ENCODE data around the gene MROH7.

MROH7 gene

DNA sequence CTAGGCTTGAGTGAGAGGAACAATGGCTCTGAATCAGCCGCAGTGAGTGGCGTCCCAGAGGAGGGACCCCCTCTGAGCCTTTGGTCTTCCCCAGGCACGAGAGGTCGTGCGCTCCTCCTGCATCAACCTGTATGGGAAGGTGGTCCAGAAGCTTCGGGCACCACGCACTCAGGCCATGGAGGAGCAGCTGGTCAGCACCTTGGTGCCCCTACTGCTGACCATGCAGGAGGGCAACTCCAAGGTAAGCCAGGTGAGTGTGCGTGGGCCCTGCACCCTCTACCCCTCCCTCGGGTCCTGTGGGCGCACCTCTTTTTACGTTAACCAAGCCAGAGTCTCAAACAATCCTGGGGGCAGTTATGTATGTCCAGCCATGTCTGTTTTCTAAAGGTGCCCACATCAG is 60.4 kb downstream of the MROH7 start:
- Histone ChIP-seq H3K27ac (ENCODE audit: extremely low read depth, low read depth, low read length) (no peak overlapping the region), H3K4me3 (ENCODE audit: low read depth, low read length) (no peak overlapping the region), H3K4me1 (ENCODE audit: control insufficient read depth, insufficient read depth, low read length) (no peaks in the 10 kb centered on the region), H3K36me3 (ENCODE audit: control insufficient read depth in 2 of 2, insufficient read depth in 1 of 2, low read length in 2 of 2) (no peaks in the 10 kb centered on the region), H3K9me3 (ENCODE audit: control insufficient read depth, insufficient read depth, low read depth, low read length) (no peaks in the 10 kb centered on the region)
- CTCF ChIA-PET, result no interaction called here
- POLR2A ChIA-PET, result no interaction called here
- TF ChIP-seq HOXD13 (CRISPR knock-in tag; IDR thresholded peaks at IDR 0.05; ENCODE audit: borderline replicate concordance) (no peak), FEZF1 (tag by site-specific recombination; IDR thresholded peaks at IDR 0.05) (no peak)
- TF ChIP-seq, protein P1, sequence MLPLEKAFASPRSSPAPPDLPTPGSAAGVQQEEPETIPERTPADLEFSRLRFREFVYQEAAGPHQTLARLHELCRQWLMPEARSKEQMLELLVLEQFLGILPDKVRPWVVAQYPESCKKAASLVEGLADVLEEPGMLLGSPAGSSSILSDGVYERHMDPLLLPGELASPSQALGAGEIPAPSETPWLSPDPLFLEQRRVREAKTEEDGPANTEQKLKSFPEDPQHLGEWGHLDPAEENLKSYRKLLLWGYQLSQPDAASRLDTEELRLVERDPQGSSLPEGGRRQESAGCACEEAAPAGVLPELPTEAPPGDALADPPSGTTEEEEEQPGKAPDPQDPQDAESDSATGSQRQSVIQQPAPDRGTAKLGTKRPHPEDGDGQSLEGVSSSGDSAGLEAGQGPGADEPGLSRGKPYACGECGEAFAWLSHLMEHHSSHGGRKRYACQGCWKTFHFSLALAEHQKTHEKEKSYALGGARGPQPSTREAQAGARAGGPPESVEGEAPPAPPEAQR (tag by site-specific recombination; IDR thresholded peaks at IDR 0.05), result no peak

DNA sequence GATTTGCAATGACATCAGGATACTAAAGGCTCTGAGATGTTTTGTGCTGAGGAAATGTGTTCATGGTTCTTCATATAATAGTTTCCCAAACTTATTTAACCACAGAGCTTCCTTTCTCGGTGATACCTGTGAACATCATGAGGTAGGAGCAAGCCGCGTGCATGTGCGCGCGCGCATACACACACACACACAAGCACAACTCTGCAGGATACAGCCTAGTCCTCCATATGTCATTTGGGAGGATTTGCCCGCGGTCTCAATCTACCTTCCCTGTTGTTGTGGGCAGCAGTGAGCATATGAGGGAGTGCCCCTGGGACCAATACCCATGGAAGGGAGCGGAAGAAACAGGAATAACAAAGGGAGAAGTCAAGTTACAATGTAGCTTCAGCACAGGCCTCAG is 61.9 kb downstream of the MROH7 start:
- Histone ChIP-seq H3K4me3 (ENCODE audit: low read depth, low read length) (no peak overlapping the region), H3K4me1 (ENCODE audit: control insufficient read depth, insufficient read depth, low read length) (no peaks in the 10 kb centered on the region), H3K36me3 (ENCODE audit: control insufficient read depth in 2 of 2, insufficient read depth in 1 of 2, low read length in 2 of 2) (no peaks in the 10 kb centered on the region), H3K9me3 (ENCODE audit: control insufficient read depth, insufficient read depth, low read depth, low read length) (no peaks in the 10 kb centered on the region), H3K27ac (ENCODE audit: extremely low read depth, low read depth, low read length) (no peak overlapping the region)
- TF ChIP-seq, protein P2, sequence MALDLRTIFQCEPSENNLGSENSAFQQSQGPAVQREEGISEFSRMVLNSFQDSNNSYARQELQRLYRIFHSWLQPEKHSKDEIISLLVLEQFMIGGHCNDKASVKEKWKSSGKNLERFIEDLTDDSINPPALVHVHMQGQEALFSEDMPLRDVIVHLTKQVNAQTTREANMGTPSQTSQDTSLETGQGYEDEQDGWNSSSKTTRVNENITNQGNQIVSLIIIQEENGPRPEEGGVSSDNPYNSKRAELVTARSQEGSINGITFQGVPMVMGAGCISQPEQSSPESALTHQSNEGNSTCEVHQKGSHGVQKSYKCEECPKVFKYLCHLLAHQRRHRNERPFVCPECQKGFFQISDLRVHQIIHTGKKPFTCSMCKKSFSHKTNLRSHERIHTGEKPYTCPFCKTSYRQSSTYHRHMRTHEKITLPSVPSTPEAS (tag by site-specific recombination; IDR thresholded peaks at IDR 0.05), result no peak
- TF ChIP-seq, protein P3, sequence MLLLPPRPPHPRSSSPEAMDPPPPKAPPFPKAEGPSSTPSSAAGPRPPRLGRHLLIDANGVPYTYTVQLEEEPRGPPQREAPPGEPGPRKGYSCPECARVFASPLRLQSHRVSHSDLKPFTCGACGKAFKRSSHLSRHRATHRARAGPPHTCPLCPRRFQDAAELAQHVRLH (tag by site-specific recombination; IDR thresholded peaks at IDR 0.05), result no peak
- TF ChIP-seq, protein P4, sequence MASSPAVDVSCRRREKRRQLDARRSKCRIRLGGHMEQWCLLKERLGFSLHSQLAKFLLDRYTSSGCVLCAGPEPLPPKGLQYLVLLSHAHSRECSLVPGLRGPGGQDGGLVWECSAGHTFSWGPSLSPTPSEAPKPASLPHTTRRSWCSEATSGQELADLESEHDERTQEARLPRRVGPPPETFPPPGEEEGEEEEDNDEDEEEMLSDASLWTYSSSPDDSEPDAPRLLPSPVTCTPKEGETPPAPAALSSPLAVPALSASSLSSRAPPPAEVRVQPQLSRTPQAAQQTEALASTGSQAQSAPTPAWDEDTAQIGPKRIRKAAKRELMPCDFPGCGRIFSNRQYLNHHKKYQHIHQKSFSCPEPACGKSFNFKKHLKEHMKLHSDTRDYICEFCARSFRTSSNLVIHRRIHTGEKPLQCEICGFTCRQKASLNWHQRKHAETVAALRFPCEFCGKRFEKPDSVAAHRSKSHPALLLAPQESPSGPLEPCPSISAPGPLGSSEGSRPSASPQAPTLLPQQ (tag by site-specific recombination; IDR thresholded peaks at IDR 0.05), result no peak
- no peak for TF ChIP-seq ZNF785 (tag by site-specific recombination; IDR thresholded peaks at IDR 0.05)
- TF ChIP-seq MYNN (tag by site-specific recombination; IDR thresholded peaks at IDR 0.05; ENCODE audit: borderline replicate concordance), result no peak
- TF ChIP-seq ZNF416 (tag by site-specific recombination; IDR thresholded peaks at IDR 0.05), result no peak
- TF ChIP-seq, protein P5, sequence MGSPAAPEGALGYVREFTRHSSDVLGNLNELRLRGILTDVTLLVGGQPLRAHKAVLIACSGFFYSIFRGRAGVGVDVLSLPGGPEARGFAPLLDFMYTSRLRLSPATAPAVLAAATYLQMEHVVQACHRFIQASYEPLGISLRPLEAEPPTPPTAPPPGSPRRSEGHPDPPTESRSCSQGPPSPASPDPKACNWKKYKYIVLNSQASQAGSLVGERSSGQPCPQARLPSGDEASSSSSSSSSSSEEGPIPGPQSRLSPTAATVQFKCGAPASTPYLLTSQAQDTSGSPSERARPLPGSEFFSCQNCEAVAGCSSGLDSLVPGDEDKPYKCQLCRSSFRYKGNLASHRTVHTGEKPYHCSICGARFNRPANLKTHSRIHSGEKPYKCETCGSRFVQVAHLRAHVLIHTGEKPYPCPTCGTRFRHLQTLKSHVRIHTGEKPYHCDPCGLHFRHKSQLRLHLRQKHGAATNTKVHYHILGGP (tag by site-specific recombination; IDR thresholded peaks at IDR 0.05), result no peak
- no peak for TF ChIP-seq ZNF311 (tag by site-specific recombination; IDR thresholded peaks at IDR 0.05; ENCODE audit: borderline replicate concordance)
- TF ChIP-seq ZNF239 (tag by site-specific recombination; IDR thresholded peaks at IDR 0.05), result no peak
- no peak for TF ChIP-seq ZNF548 (tag by site-specific recombination; IDR thresholded peaks at IDR 0.05)
- TF ChIP-seq REPIN1 (tag by site-specific recombination; IDR thresholded peaks at IDR 0.05; ENCODE audit: low read depth), result no peak
- no peak for TF ChIP-seq ZXDB (tag by site-specific recombination; IDR thresholded peaks at IDR 0.05)
- no peak for TF ChIP-seq SP2 (tag by site-specific recombination; IDR thresholded peaks at IDR 0.05)
- ChIA-PET CTCF (interaction anchor here (0.6 kb wide), 1 partner anchor 1866 kb away, joined by 5 read pairs; no protein-coding TSS in a partner anchor), POLR2A (no interaction called here)

DNA sequence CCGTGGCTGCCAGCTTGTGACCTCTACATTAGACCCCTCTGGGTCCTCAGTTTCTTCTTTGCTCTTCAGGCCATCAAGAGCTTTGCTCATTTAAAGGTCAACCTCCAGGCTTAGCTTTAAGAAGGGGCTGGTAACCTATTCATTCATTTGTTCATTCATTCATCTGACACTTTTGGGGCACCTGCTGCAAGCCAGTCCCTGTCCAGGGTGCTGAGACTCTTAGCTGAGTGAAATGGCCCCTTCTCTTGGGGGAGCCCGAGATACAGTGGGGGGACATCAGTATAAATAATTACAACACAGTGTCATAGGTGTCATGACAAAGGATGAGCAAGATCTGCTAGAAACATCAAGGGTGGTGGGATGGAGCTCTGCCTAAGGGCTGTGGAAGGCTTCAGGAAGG is 63.6 kb downstream of the MROH7 start:
- TF ChIP-seq, protein P6, sequence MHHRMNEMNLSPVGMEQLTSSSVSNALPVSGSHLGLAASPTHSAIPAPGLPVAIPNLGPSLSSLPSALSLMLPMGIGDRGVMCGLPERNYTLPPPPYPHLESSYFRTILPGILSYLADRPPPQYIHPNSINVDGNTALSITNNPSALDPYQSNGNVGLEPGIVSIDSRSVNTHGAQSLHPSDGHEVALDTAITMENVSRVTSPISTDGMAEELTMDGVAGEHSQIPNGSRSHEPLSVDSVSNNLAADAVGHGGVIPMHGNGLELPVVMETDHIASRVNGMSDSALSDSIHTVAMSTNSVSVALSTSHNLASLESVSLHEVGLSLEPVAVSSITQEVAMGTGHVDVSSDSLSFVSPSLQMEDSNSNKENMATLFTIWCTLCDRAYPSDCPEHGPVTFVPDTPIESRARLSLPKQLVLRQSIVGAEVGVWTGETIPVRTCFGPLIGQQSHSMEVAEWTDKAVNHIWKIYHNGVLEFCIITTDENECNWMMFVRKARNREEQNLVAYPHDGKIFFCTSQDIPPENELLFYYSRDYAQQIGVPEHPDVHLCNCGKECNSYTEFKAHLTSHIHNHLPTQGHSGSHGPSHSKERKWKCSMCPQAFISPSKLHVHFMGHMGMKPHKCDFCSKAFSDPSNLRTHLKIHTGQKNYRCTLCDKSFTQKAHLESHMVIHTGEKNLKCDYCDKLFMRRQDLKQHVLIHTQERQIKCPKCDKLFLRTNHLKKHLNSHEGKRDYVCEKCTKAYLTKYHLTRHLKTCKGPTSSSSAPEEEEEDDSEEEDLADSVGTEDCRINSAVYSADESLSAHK (tag by site-specific recombination; IDR thresholded peaks at IDR 0.05), result no peak
- TF ChIP-seq, protein P7, sequence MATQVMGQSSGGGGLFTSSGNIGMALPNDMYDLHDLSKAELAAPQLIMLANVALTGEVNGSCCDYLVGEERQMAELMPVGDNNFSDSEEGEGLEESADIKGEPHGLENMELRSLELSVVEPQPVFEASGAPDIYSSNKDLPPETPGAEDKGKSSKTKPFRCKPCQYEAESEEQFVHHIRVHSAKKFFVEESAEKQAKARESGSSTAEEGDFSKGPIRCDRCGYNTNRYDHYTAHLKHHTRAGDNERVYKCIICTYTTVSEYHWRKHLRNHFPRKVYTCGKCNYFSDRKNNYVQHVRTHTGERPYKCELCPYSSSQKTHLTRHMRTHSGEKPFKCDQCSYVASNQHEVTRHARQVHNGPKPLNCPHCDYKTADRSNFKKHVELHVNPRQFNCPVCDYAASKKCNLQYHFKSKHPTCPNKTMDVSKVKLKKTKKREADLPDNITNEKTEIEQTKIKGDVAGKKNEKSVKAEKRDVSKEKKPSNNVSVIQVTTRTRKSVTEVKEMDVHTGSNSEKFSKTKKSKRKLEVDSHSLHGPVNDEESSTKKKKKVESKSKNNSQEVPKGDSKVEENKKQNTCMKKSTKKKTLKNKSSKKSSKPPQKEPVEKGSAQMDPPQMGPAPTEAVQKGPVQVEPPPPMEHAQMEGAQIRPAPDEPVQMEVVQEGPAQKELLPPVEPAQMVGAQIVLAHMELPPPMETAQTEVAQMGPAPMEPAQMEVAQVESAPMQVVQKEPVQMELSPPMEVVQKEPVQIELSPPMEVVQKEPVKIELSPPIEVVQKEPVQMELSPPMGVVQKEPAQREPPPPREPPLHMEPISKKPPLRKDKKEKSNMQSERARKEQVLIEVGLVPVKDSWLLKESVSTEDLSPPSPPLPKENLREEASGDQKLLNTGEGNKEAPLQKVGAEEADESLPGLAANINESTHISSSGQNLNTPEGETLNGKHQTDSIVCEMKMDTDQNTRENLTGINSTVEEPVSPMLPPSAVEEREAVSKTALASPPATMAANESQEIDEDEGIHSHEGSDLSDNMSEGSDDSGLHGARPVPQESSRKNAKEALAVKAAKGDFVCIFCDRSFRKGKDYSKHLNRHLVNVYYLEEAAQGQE (tag by site-specific recombination; IDR thresholded peaks at IDR 0.05), result peak; percentile 93
- CTCF ChIA-PET, result interaction anchor here (0.5 to 1.4 kb wide), 2 partner anchors 33 to 103 kb away, joined by 4 read pairs; no protein-coding TSS in a partner anchor
- Histone ChIP-seq H3K4me3 (ENCODE audit: low read depth, low read length) (no peak overlapping the region), H3K4me1 (ENCODE audit: control insufficient read depth, insufficient read depth, low read length) (no peaks in the 10 kb centered on the region), H3K9me3 (ENCODE audit: control insufficient read depth, insufficient read depth, low read depth, low read length) (no peaks in the 10 kb centered on the region), H3K27ac (ENCODE audit: extremely low read depth, low read depth, low read length) (no peak overlapping the region), H3K36me3 (ENCODE audit: control insufficient read depth in 2 of 2, insufficient read depth in 1 of 2, low read length in 2 of 2) (no peaks in the 10 kb centered on the region)
- POLR2A ChIA-PET, result no interaction called here
